Right lung (tissue), 5 donors: ENCODE measurements around the gene ZNF322. TPM values are rescaled to one million over a fixed set of nuclear protein-coding genes. Genes with fewer than 3 reads are reported as not detected.

ENCODE experiments used
- DNase-seq, 2 donors: peaks; one replicate each; pipeline ENCODE4 v3.0.0-alpha.2; 2013
- polyA plus RNA-seq, 5 donors: library from polyadenylated mRNA; unstranded; fragments of 120-200 nt; gene quantifications; one replicate each; pipeline versions ENCODE4 v1.2.1 to v1.2.3, GENCODE V29; 2013; ENCODE audit warnings: inconsistent platforms in 1 of 5, low replicate concordance in 1 of 5; ENCODE audit not compliant: insufficient read length in 5 of 5, insufficient read depth in 1 of 5

The ZNF322 gene
- polyA plus RNA-seq, 5 donors = 26.3 to 46.5 (median 39.1) TPM

DNA sequence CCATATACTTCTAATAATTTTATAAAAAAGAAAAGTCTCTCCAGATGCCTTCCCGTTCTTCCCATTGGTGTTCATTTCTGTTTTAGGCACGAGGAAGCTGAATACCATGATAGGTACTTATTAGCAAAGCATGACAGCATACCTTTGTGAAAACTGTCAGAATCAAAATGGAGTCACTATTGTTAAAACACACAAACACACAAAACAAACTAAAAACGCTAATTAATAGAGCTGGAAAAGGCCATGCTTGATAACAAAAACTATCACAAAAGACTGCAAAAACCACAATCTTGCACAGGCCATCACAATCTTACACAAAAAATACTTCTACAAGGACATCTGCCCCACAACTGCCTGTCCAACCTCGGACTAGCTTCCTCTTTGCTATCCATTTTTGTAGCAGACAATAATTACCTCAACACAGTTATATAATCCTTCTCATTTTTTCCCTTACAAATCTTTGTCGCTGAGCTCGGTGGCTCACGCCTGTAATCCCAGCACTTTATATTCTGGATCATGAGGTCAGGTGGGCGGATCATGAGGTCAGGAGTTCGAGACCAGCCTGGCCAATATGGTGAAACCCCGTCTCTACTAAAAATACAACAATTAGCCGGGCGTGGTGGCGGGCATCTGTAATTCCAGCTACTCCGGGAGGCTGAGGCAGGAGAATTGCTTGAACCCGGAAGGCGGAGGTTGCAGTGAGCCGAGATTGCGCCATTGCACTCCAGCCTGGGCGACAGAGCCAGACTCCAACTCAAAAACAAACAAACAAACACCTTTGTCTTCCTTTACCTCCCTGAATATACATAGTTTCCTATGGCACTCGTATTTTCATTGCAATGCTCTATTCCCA is 66.0 kb downstream of the ZNF322 start:
- DNase-seq = no peak

DNA sequence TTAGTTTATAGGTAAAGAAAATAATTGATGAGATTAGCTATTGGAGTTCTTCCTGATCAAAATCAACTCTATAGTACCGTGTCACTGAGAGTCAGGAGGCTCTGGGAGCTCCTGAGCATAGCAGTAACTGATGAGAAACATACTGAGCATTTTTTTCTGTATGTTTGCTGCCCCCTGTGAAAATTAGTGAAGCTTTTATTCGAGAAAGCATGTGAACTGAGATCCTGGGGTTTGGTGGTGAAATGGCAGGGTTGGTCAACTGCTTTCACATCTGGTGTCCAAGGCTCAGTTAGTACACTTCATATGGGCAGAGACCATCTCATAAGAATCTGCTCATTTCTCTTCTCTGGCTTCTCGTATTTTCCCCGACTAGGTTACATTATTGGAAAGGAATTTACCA is 66.9 kb downstream of the ZNF322 start:
- no peak for DNase-seq

GRCh38 chr6:26588965-26589364 is 70.6 kb downstream of the ZNF322 start:
- DNase-seq = no peak

Other genes with a start within 250 kb of the ZNF322 start
- 10 to 100 TPM; 33.7 to 52.6 (median 48.5) TPM for gene BTN3A3, start 219.2 kb downstream of the ZNF322 start, polyA plus RNA-seq
- 10 to 100 TPM; 35.8 to 47.8 (median 45.1) TPM for gene BTN2A1, start 201.8 kb downstream of the ZNF322 start, polyA plus RNA-seq
- gene BTN1A1, start 159.4 kb downstream of the ZNF322 start, polyA plus RNA-seq = under 1 TPM; 0.12 to 0.26 (median 0.18) TPM
- gene HMGN4, start 121.4 kb downstream of the ZNF322 start, polyA plus RNA-seq = 10 to 100 TPM; 63.8 to 89.2 (median 78.9) TPM
- 10 to 100 TPM; 14.0 to 18.5 (median 15.4) TPM for gene ABT1, start 62.8 kb downstream of the ZNF322 start, polyA plus RNA-seq